Epithelial cell of proximal tubule (primary cell): ENCODE data around the gene NPAS3. TPM values are rescaled to one million over a fixed set of nuclear protein-coding genes. Genes with fewer than 3 reads are reported as not detected.

Experiments
- DNase-seq: peaks from one replicate; pipeline ENCODE4 v3.0.0-alpha.2; 2011; ENCODE audit warnings: low read depth
- H3K4me3 ChIP-seq: 2 replicates; pipeline ENCODE4 v1.5.1; 2011; ENCODE audit warnings: low read depth, mild to moderate bottlenecking, low read length
- total RNA-seq: library from RNA; depleted of rRNA; stranded (reverse); fragments of >200 nt; gene quantifications from 2 replicates; pipeline ENCODE4 v1.2.3, GENCODE V29; 2015
- TF ChIP-seq, protein P1 (sequence below): conservative IDR thresholded peaks from 2 replicates; pipeline ENCODE4 v1.5.1; 2012; ENCODE audit warnings: low read depth, mild to moderate bottlenecking, low read length

The NPAS3 gene
- total RNA-seq = 0.07 and 0.35 TPM in 2 replicates

DNA sequence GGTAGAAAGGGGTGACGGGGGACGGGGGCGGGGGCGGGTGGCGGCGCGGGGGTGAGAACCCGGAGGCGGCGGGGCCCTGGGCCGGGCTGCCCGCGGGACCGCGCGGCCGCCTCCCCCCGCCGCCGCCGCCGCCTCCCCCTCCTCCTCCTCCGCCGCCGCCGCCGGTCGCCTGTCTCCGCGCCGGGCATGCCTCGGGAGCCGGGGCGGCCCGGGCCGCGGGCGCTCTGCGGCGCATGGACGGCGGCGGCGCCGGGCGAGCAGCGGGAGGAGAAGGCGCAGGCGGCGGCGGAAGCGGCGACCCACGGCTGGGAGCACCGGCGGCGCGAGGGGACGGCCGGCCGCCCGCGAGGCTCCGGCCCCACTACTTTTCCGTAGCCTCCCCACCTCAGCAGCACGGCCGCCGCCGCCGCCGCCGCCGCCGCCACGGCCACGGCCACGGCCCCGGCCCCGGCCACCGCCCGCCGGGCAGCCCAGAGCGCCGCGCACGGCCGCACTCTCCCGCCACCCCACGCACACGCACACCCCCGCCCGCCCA, at the start of gene NPAS3:
NPAS3 (plus strand) TSS at position 161 of the 535 bp plus-strand sequence.
- TF ChIP-seq, protein P1, sequence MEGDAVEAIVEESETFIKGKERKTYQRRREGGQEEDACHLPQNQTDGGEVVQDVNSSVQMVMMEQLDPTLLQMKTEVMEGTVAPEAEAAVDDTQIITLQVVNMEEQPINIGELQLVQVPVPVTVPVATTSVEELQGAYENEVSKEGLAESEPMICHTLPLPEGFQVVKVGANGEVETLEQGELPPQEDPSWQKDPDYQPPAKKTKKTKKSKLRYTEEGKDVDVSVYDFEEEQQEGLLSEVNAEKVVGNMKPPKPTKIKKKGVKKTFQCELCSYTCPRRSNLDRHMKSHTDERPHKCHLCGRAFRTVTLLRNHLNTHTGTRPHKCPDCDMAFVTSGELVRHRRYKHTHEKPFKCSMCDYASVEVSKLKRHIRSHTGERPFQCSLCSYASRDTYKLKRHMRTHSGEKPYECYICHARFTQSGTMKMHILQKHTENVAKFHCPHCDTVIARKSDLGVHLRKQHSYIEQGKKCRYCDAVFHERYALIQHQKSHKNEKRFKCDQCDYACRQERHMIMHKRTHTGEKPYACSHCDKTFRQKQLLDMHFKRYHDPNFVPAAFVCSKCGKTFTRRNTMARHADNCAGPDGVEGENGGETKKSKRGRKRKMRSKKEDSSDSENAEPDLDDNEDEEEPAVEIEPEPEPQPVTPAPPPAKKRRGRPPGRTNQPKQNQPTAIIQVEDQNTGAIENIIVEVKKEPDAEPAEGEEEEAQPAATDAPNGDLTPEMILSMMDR = no peak
- no peak for DNase-seq
- H3K4me3 ChIP-seq = peak within 1 kb of the TSS; percentile 60

DNA sequence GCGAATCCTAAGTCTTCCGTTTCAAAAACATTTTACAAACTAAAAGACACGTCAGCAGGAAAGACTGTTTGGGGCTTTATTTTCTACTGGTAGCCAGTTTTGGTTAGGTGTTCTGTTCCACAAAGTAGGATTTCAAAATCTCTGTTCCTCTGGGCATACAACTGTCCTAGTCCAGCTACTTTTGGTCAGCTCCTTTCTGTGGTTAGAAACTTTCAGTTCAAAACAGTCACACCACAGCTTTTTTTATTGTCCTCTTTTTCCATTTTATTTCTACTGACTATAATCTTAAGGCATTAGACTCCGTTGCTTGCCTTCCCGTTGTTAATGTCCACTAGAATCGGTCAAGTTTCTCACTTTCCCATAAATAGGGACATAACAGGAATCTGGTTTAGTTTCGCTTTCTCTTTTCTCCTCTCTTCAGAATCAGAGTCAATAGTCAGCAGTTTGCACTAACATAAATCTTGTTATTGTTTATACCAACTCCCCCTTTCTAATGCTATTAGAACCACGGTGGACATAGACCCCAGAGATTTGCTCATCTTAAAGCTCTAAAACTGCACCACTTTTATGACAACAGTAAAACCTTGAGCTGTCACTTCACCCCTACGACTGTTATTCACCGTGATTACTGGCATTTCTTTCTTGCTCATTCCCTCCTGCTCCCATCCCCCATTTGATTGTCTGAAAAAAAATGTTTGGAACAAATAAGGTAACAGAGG, 41.5 kb upstream of the NPAS3 start:
- H3K4me3 ChIP-seq = peak overlapping the region; percentile 61
- DNase-seq = peak; percentile 16
- TF ChIP-seq, protein P1 = no peak

DNA sequence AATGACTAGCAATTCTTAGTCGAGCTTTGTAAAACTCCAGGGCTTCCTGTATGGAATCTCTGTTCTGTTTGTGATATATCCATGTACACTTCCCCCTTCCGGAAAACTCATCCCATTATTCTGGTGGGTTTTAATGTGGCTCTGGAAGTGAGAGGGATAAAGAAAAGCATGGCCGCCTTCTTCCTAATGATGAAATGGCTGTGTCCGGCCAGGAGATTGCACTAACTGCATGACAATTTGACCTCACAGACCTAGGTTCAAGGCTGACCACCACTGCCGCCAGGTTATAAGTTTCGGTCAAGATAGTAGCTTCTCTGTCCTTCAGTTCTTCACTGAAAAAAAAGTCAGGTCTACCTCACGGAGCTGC, 41.0 kb upstream of the NPAS3 start:
- no peak for DNase-seq
- H3K4me3 ChIP-seq = peak overlapping the region; percentile 61
- TF ChIP-seq, protein P1 = no peak

DNA sequence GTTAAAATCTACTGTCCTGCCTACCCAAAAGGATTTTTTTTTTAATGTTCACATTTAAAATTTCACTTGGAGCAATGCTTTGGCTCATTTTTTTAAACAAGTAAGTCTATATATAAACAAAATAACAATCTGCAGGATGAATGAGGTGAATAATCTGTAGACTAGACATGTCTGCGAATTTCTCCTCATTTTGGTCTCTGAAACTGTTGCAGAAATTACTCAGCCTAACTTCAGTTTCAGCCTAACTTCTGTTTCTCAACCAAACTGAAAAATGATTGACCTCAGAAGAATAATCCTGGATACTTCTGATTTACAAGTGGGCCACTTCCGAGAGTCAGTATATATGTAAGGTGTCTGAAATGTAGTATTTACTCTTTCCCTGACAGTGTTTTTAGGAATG, 39.8 kb upstream of the NPAS3 start:
- H3K4me3 ChIP-seq = no peak overlapping the region
- TF ChIP-seq, protein P1 = no peak
- no peak for DNase-seq

DNA sequence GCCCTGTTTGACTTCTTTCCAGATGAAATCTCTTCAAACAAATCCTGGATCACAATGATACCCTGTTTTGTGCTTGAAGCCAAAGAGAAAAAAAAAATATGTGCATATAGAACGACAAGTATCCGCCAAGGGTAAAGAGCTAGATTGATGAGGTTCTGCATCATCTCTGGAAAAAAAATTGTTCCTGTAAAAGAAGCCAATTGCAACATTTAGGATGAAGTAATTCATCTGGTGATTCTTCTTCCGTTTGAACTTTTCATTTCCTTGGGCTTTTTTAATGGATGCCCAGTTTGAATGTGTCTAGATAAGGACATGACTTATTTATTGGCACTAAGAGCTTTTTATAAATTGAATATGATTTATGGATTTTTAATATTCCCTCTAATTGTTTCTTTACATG, 38.1 kb upstream of the NPAS3 start:
- TF ChIP-seq, protein P1 = no peak
- no peak overlapping the region for H3K4me3 ChIP-seq
- no peak for DNase-seq

DNA sequence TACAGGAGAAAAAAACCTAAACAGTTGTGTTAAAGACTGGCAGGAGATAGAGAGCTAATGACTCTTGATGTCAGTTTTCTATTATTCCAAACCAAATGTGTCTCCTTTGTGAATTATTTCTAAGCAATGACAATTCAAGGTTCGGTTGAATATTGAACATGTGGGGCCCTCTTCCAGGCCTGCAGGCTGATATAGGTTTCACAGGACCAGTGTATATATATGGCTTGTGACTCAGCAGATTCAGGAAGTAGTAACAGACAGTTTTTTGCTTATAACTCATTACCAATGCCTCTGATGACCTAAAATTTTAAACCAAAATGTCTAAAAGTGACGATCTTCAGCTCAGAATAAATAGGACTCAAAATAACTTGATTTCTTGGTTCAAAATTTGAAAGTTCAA, 33.7 kb upstream of the NPAS3 start:
- TF ChIP-seq, protein P1 = no peak

DNA sequence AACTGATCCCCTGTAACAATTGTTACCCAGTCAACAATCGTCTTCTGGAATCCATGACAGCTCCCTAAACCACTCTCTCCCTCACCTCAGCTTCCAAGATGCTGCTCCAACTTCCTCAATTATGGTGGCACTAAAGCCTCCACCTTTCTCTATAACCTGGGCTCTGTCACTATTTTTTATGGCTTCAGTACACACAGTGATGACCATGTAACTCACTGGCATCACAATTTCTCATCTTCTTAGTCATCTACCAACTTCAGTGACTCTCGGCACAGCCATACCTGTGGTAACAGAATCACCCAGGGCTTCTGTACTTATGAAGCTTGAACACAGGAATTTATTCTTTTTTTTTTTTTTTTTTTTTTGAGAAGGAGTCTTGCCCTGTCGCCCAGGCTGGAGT, 32.0 kb upstream of the NPAS3 start:
- no peak for DNase-seq
- TF ChIP-seq, protein P1 = no peak
- no peak overlapping the region for H3K4me3 ChIP-seq

More for the DNA sequence above, 33.7 kb upstream of the NPAS3 start:
- no peak for DNase-seq
- H3K4me3 ChIP-seq = no peak overlapping the region
